SKM-1 (cell line): Measurements from ENCODE around the gene RBMS3.
"Not testable (repeated sequence)": the region's sequence is repeated elsewhere in the genome, so short reads cannot be mapped to it uniquely, and the experiment has no call there.

ENCODE experiments used
- DNase-seq: peaks from one replicate; lab custom pipeline; 2025; ENCODE audit not compliant: unreplicated experiment; lab: John Stamatoyannopoulos, UW

The RBMS3 gene

GRCh38 chr3:29515451-29515850 lies 234.6 kb downstream of the RBMS3 start:
- DNase-seq, result peak; percentile 21

- no peak for DNase-seq
Observed at GRCh38 chr3:29516164-29516563, 235.3 kb downstream of the RBMS3 start.

GRCh38 chr3:29520764-29521163 lies 239.9 kb downstream of the RBMS3 start:
- no peak for DNase-seq

- no peak for DNase-seq
Observed at GRCh38 chr3:29521293-29521692, 240.4 kb downstream of the RBMS3 start.

GRCh38 chr3:29521751-29522150 lies 240.9 kb downstream of the RBMS3 start:
- DNase-seq, result no peak

GRCh38 chr3:29524433-29524832 lies 243.6 kb downstream of the RBMS3 start:
- DNase-seq, result not testable (repeated sequence)

GRCh38 chr3:29525254-29525881 lies 244.5 kb downstream of the RBMS3 start:
- no peak for DNase-seq

- no peak for DNase-seq
Observed at GRCh38 chr3:29527246-29527645, 246.4 kb downstream of the RBMS3 start.

- no peak for DNase-seq
Observed at GRCh38 chr3:29531644-29532043, 250.8 kb downstream of the RBMS3 start.

- DNase-seq, result no peak
Observed at GRCh38 chr3:29532473-29532872, 251.6 kb downstream of the RBMS3 start.

GRCh38 chr3:29534006-29534405 lies 253.1 kb downstream of the RBMS3 start:
- no peak for DNase-seq

- DNase-seq, result no peak
Observed at GRCh38 chr3:29536016-29536758, 255.3 kb downstream of the RBMS3 start.

GRCh38 chr3:29537889-29538609 lies 257.2 kb downstream of the RBMS3 start:
- DNase-seq, result no peak

GRCh38 chr3:29538610-29538958 lies 257.7 kb downstream of the RBMS3 start:
- no peak for DNase-seq

GRCh38 chr3:29540544-29540943 lies 259.7 kb downstream of the RBMS3 start:
- no peak for DNase-seq

- no peak for DNase-seq
Observed at GRCh38 chr3:29544701-29545363, 264.0 kb downstream of the RBMS3 start.

GRCh38 chr3:29545615-29546014 lies 264.7 kb downstream of the RBMS3 start:
- no peak for DNase-seq

- DNase-seq, result no peak
Observed at GRCh38 chr3:29552051-29552450, 271.2 kb downstream of the RBMS3 start.

- DNase-seq, result no peak
Observed at GRCh38 chr3:29554566-29554965, 273.7 kb downstream of the RBMS3 start.

- no peak for DNase-seq
Observed at GRCh38 chr3:29555590-29555989, 274.7 kb downstream of the RBMS3 start.

GRCh38 chr3:29557186-29557585 lies 276.3 kb downstream of the RBMS3 start:
- DNase-seq, result no peak

- DNase-seq, result no peak
Observed at GRCh38 chr3:29557825-29558224, 277.0 kb downstream of the RBMS3 start.
